H9 (cell line): ENCODE measurements around the gene TMPRSS6. TPM values are rescaled to one million over a fixed set of nuclear protein-coding genes. Genes with fewer than 3 reads are reported as not detected.

Source experiments
- DNase-seq: peaks from one replicate; pipeline ENCODE4 v3.0.0-alpha.2; 2017
- H2AFZ ChIP-seq: one replicate; pipeline ENCODE4 v1.6.1; 2013; ENCODE audit warnings: mild to moderate bottlenecking, low read length, control low read depth, moderate library complexity
- H2AK5ac ChIP-seq: 2 replicates; pipeline ENCODE4 v1.6.1; 2013; ENCODE audit warnings: low read length, control low read depth, mixed read lengths; ENCODE audit not compliant: insufficient read length
- H2BK120ac ChIP-seq: one replicate; pipeline ENCODE4 v1.6.1; 2013; ENCODE audit warnings: low read depth, mild to moderate bottlenecking, low read length, control low read depth, inconsistent platforms; ENCODE audit not compliant: poor library complexity, severe bottlenecking
- H2BK12ac ChIP-seq: 2 replicates; pipeline ENCODE4 v1.6.1; 2013; ENCODE audit warnings: low read length, control low read depth, mixed read lengths, low read depth; ENCODE audit not compliant: insufficient read length
- H2BK15ac ChIP-seq: 2 replicates; pipeline ENCODE4 v1.6.1; 2013; ENCODE audit warnings: low read depth, low read length, control low read depth
- H2BK20ac ChIP-seq: one replicate; pipeline ENCODE4 v1.6.1; 2013; ENCODE audit warnings: low read depth, mild to moderate bottlenecking, low read length, control low read depth, inconsistent platforms; ENCODE audit not compliant: poor library complexity, severe bottlenecking
- H2BK5ac ChIP-seq: 2 replicates; pipeline ENCODE4 v1.6.1; 2013; ENCODE audit warnings: low read length, control low read depth, mixed read lengths; ENCODE audit not compliant: insufficient read length
- H3K14ac ChIP-seq: 2 replicates; pipeline ENCODE4 v1.6.1; 2013; ENCODE audit warnings: low read length, control low read depth; ENCODE audit not compliant: insufficient read depth
- H3K18ac ChIP-seq: 2 replicates; pipeline ENCODE4 v1.6.1; 2013; ENCODE audit warnings: low read depth, mild to moderate bottlenecking, mixed read lengths, low read length, control low read depth; ENCODE audit not compliant: insufficient read length
- H3K23ac ChIP-seq: 2 replicates; pipeline ENCODE4 v1.6.1; 2013; ENCODE audit warnings: low read length, control low read depth, mixed read lengths, low read depth; ENCODE audit not compliant: insufficient read length
- H3K23me2 ChIP-seq: 2 replicates; pipeline ENCODE4 v1.6.1; 2013; ENCODE audit warnings: low read depth, mild to moderate bottlenecking, mixed read lengths, low read length, control low read depth; ENCODE audit not compliant: insufficient read length, poor library complexity, severe bottlenecking
- H3K27ac ChIP-seq: 2 replicates; pipeline ENCODE4 v1.5.1; 2013; ENCODE audit warnings: low read length, control low read depth, mixed read lengths, low read depth; ENCODE audit not compliant: insufficient read length
- H3K27me3 ChIP-seq: 2 replicates; pipeline ENCODE4 v1.6.1; 2013; ENCODE audit warnings: low read length, control low read depth, inconsistent platforms; ENCODE audit not compliant: insufficient read depth
- H3K4ac ChIP-seq: 2 replicates; pipeline ENCODE4 v1.6.1; 2013; ENCODE audit warnings: low read depth, mild to moderate bottlenecking, control low read depth, inconsistent platforms, low read length, moderate library complexity
- H3K4me1 ChIP-seq: 2 replicates; pipeline ENCODE4 v1.6.1; 2013; ENCODE audit warnings: low read length, control low read depth, inconsistent platforms; ENCODE audit not compliant: insufficient read depth
- H3K4me2 ChIP-seq: 2 replicates; pipeline ENCODE4 v1.6.1; 2013; ENCODE audit warnings: low read length, control low read depth, mixed read lengths; ENCODE audit not compliant: insufficient read length, insufficient read depth
- H3K56ac ChIP-seq: 2 replicates; pipeline ENCODE4 v1.6.1; 2013; ENCODE audit warnings: low read depth, mild to moderate bottlenecking, mixed read lengths, low read length, control low read depth; ENCODE audit not compliant: insufficient read length
- H3K79me1 ChIP-seq: 2 replicates; pipeline ENCODE4 v1.6.1; 2013; ENCODE audit warnings: low read depth, mild to moderate bottlenecking, moderate library complexity, low read length, control low read depth, inconsistent platforms; ENCODE audit not compliant: insufficient read depth, poor library complexity, severe bottlenecking
- H3K79me2 ChIP-seq: 2 replicates; pipeline ENCODE4 v1.6.1; 2013; ENCODE audit warnings: low read length, control low read depth, inconsistent platforms; ENCODE audit not compliant: insufficient read depth
- H3K9ac ChIP-seq: 2 replicates; pipeline ENCODE4 v1.6.1; 2013; ENCODE audit warnings: low read length, control low read depth, mixed read lengths; ENCODE audit not compliant: insufficient read length; ENCODE audit errors: extremely low read depth
- H3K9me3 ChIP-seq: one replicate; pipeline ENCODE4 v1.6.1; 2013; ENCODE audit warnings: low read depth, low read length, inconsistent platforms; ENCODE audit not compliant: control insufficient read depth
- H3T11ph ChIP-seq: one replicate; pipeline ENCODE4 v1.6.1; 2013; ENCODE audit warnings: mild to moderate bottlenecking, low read length, control low read depth, inconsistent platforms
- H4K20me1 ChIP-seq: one replicate; pipeline ENCODE4 v1.6.1; 2013; ENCODE audit not compliant: control insufficient read depth, insufficient read length, insufficient read depth
- H4K5ac ChIP-seq: 2 replicates; pipeline ENCODE4 v1.6.1; 2013; ENCODE audit warnings: low read depth, mild to moderate bottlenecking, mixed read lengths, low read length, control low read depth; ENCODE audit not compliant: insufficient read length
- H4K8ac ChIP-seq: replicated peaks from 2 replicates; pipeline ENCODE4 v1.6.1; 2013; ENCODE audit warnings: low read length, control low read depth, mixed read lengths, low read depth; ENCODE audit not compliant: insufficient read length
- H4K91ac ChIP-seq: 2 replicates; pipeline ENCODE4 v1.6.1; 2013; ENCODE audit warnings: low read depth, mild to moderate bottlenecking, moderate library complexity, mixed read lengths, low read length, control low read depth; ENCODE audit not compliant: insufficient read length
- H3K27ac Mint-ChIP-seq, 3 experiments: 2 replicates in 2 of 3; 3 replicates in 1 of 3; pipeline ENCODE4 v1.8.0; 2020 to 2021; ENCODE audit warnings: mixed read lengths in 3 of 3, mild to moderate bottlenecking in 1 of 3, moderate library complexity in 1 of 3
- H3K27me3 Mint-ChIP-seq: 2 replicates; pipeline ENCODE4 v1.8.0; 2021; ENCODE audit warnings: low read depth, mild to moderate bottlenecking, moderate library complexity, mixed read lengths
- H3K36me3 Mint-ChIP-seq, 3 experiments: 2 replicates in 2 of 3; 3 replicates in 1 of 3; pipeline ENCODE4 v1.8.0; 2020 to 2021; ENCODE audit warnings: low read depth in 3 of 3, mixed read lengths in 3 of 3; ENCODE audit not compliant: insufficient read depth in 1 of 3
- H3K4me1 Mint-ChIP-seq, 2 experiments: 2 replicates each; pipeline ENCODE4 v1.8.0; 2020; ENCODE audit warnings: mixed read lengths in 2 of 2
- H3K4me3 Mint-ChIP-seq, 2 experiments: 2 replicates in 1 of 2; 3 replicates in 1 of 2; pipeline ENCODE4 v1.8.0; 2020 to 2021; ENCODE audit warnings: mild to moderate bottlenecking in 2 of 2, mixed read lengths in 2 of 2, moderate library complexity in 1 of 2
- H3K9me3 Mint-ChIP-seq, 2 experiments: 2 replicates in 1 of 2; 3 replicates in 1 of 2; pipeline ENCODE4 v1.8.0; 2020; ENCODE audit warnings: mild to moderate bottlenecking in 2 of 2, mixed read lengths in 2 of 2, moderate library complexity in 1 of 2
- CTCF ChIP-seq: fragments of 200-600 bp; sonication (generic); conservative IDR thresholded peaks from 3 replicates; pipeline ENCODE4 v1.8.0; 2021; ENCODE audit warnings: antibody characterized with exemption, mild to moderate bottlenecking
- WGBS: extraction: QIAGEN DNeasy Blood & Tissue Kit; methylation state at CpG from one replicate; pipeline ENCODE4 v1.1.7; 2013; ENCODE audit warnings: missing lambda C conversion rate, low lambda C conversion rate, mixed read lengths; ENCODE audit not compliant: insufficient read length; ENCODE audit errors: extremely low coverage; 5-methylcytosine and 5-hydroxymethylcytosine counted together
- total RNA-seq: library from RNA; stranded (reverse); gene quantifications from 2 replicates; pipeline ENCODE4 v1.2.1, GENCODE V29; 2021

The TMPRSS6 gene
- total RNA-seq, 1 experiment from 2014 or later = not detected

- H3K9me3 Mint-ChIP-seq = no peaks in the 10 kb centered on the region
- Histone ChIP-seq H3K27me3 (no peaks in the 10 kb centered on the region), H3K79me2 (no peaks in the 10 kb centered on the region), H2AFZ (no peak overlapping the region), H3K79me1 (no peaks in the 10 kb centered on the region), H3K23ac (no peak overlapping the region), H3K23me2 (peaks cover 2% of the 10 kb centered on the region), H2BK5ac (no peak overlapping the region), H3K14ac (no peak overlapping the region; the same call in 1 of the 2 replicates), H4K91ac (no peak overlapping the region), H2BK15ac (no peak overlapping the region), H4K5ac (no peak overlapping the region), H3K56ac (no peak overlapping the region), H3T11ph (no peak overlapping the region), H2AK5ac (no peak overlapping the region), H3K4me1 (no peaks in the 10 kb centered on the region), H3K9ac (no peak overlapping the region), H4K20me1 (no peaks in the 10 kb centered on the region), H3K9me3 (no peaks in the 10 kb centered on the region), H2BK120ac (no peak overlapping the region), H3K27ac (no peak overlapping the region), H3K18ac (no peak overlapping the region), H2BK12ac (no peak overlapping the region), H3K4ac (no peak overlapping the region), H3K4me2 (no peak overlapping the region), H4K8ac (no peak overlapping the region), H2BK20ac (no peak overlapping the region)
- H3K27me3 Mint-ChIP-seq = no peaks in the 10 kb centered on the region
- no peak for TF ChIP-seq CTCF
- H3K36me3 Mint-ChIP-seq = peaks cover 7 to 39% (median 22%) of the 10 kb centered on the region in 3 experiments; a peak in 6 of 7 replicates
- H3K4me1 Mint-ChIP-seq = peaks cover 3 to 16% of the 10 kb centered on the region in 2 experiments
- H3K27ac Mint-ChIP-seq = no peak overlapping the region
- no peak for DNase-seq
- no peak overlapping the region for H3K4me3 Mint-ChIP-seq
- WGBS = no CpG with 5 or more reads among the region's 9 CpGs
These were observed 52.3 kb downstream of the TMPRSS6 start for GRCh38 chr22:37057226-37057625.
